Kidney epithelial cell (primary cell): Measurements from ENCODE around the gene PLOD3. TPM values are rescaled to one million over a fixed set of nuclear protein-coding genes. Genes with fewer than 3 reads are reported as not detected.

ENCODE experiments used
- DNase-seq: peaks from one replicate; pipeline ENCODE4 v3.0.0-alpha.2; 2010; ENCODE audit warnings: low read depth
- H3K27me3 ChIP-seq: 2 replicates; pipeline ENCODE4 v1.6.0; 2011; ENCODE audit warnings: low read length; ENCODE audit not compliant: control insufficient read depth, insufficient read depth
- H3K36me3 ChIP-seq: 2 replicates; pipeline ENCODE4 v1.5.1; 2011; ENCODE audit warnings: low read length; ENCODE audit not compliant: control insufficient read depth, insufficient read depth
- H3K4me3 ChIP-seq: 2 replicates; pipeline ENCODE4 v1.5.1; 2011; ENCODE audit warnings: low read depth, mild to moderate bottlenecking, control low read depth, low read length
- CTCF ChIP-seq: IDR thresholded peaks from 2 replicates; pipeline ENCODE4 v1.5.1; 2011; ENCODE audit warnings: mild to moderate bottlenecking, moderate library complexity, low read length, control low read depth, inconsistent platforms; ENCODE audit not compliant: insufficient read depth, poor library complexity, severe bottlenecking
- total RNA-seq: library from RNA; depleted of rRNA; stranded (reverse); fragments of >200 nt; gene quantifications from 2 replicates; pipeline ENCODE4 v1.2.3, GENCODE V29; 2015

The PLOD3 gene
- total RNA-seq, 1 donor from 2014 or later: 95.6 TPM

GRCh38 chr7:101173752-101174244 is 43.6 kb downstream of the PLOD3 start:
- H3K27me3 ChIP-seq: peaks cover 84% of the 10 kb centered on the region
- H3K4me3 ChIP-seq: no peak overlapping the region
- no peak for DNase-seq
- H3K36me3 ChIP-seq: no peaks in the 10 kb centered on the region
- no peak for TF ChIP-seq CTCF

GRCh38 chr7:101172854-101173751 is 44.3 kb downstream of the PLOD3 start:
- no peak for TF ChIP-seq CTCF
- peaks cover 80% of the 10 kb centered on the region for H3K27me3 ChIP-seq
- no peak for DNase-seq
- H3K4me3 ChIP-seq: no peak overlapping the region
- H3K36me3 ChIP-seq: no peaks in the 10 kb centered on the region

- H3K36me3 ChIP-seq: no peaks in the 10 kb centered on the region
- peaks cover 76% of the 10 kb centered on the region for H3K27me3 ChIP-seq
- no peak overlapping the region for H3K4me3 ChIP-seq
- no peak for DNase-seq
- no peak for TF ChIP-seq CTCF
Observed at GRCh38 chr7:101172005-101172853, 45.2 kb downstream of the PLOD3 start.

- H3K36me3 ChIP-seq: no peaks in the 10 kb centered on the region
- TF ChIP-seq CTCF: peak; percentile 21
- DNase-seq: no peak
- H3K4me3 ChIP-seq: no peak overlapping the region
- H3K27me3 ChIP-seq: peaks cover 72% of the 10 kb centered on the region
Observed at GRCh38 chr7:101171442-101171837, 45.9 kb downstream of the PLOD3 start.

- no peak for DNase-seq
- Histone ChIP-seq H3K36me3 (no peaks in the 10 kb centered on the region), H3K27me3 (peaks cover 74% of the 10 kb centered on the region), H3K4me3 (no peak overlapping the region)
- TF ChIP-seq CTCF: no peak
Observed at GRCh38 chr7:101170617-101171441, 46.6 kb downstream of the PLOD3 start.
